ENCODE data around the gene DUSP7.
A peak's percentile ranks its signal among the peaks of the same experiment; 100 is the strongest.

Gene DUSP7

GRCh38 chr3:52067526-52067925, 11.2 kb upstream of the DUSP7 start:
- DNase-seq (ENCODE audit: low spot score), result no peak

- no peak for DNase-seq (ENCODE audit: low spot score)
Observed at GRCh38 chr3:52067046-52067445, 10.7 kb upstream of the DUSP7 start.

- DNase-seq (ENCODE audit: low spot score), result no peak
Observed at GRCh38 chr3:52065264-52065756, 8.9 kb upstream of the DUSP7 start.

- DNase-seq (ENCODE audit: low spot score), result no peak
Observed at GRCh38 chr3:52064561-52064960, 8.2 kb upstream of the DUSP7 start.

- no peak for DNase-seq (ENCODE audit: low spot score)
Observed at GRCh38 chr3:52063026-52063723, 6.8 kb upstream of the DUSP7 start.

- peak; percentile 21 for DNase-seq (ENCODE audit: low spot score)
Observed at GRCh38 chr3:52062505-52062904, 6.1 kb upstream of the DUSP7 start.

GRCh38 chr3:52061121-52061910, 4.9 kb upstream of the DUSP7 start:
- DNase-seq (ENCODE audit: low spot score), result no peak

- DNase-seq (ENCODE audit: low spot score), result no peak
Observed at GRCh38 chr3:52059781-52060180, 3.4 kb upstream of the DUSP7 start.

GRCh38 chr3:52057812-52058495, 1.6 kb upstream of the DUSP7 start:
- DNase-seq (ENCODE audit: low spot score), result no peak

GRCh38 chr3:52056968-52057811, 819 bp upstream of the DUSP7 start:
- DNase-seq (ENCODE audit: low spot score), result peak; percentile 100

GRCh38 chr3:52055537-52056351, 627 bp downstream of the DUSP7 start:
- peak; percentile 22 for DNase-seq (ENCODE audit: low spot score)

GRCh38 chr3:52054661-52055511, 1.5 kb downstream of the DUSP7 start:
- no peak for DNase-seq (ENCODE audit: low spot score)

GRCh38 chr3:52053307-52054304, 2.8 kb downstream of the DUSP7 start:
- peak; percentile 55 for DNase-seq (ENCODE audit: low spot score)

- peak; percentile 56 for DNase-seq (ENCODE audit: low spot score)
Observed at GRCh38 chr3:52052831-52053306, 3.5 kb downstream of the DUSP7 start.

GRCh38 chr3:52051444-52051843, 4.9 kb downstream of the DUSP7 start:
- no peak for DNase-seq (ENCODE audit: low spot score)

GRCh38 chr3:52050571-52050970, 5.8 kb downstream of the DUSP7 start:
- DNase-seq (ENCODE audit: low spot score), result no peak

- DNase-seq (ENCODE audit: low spot score), result no peak
Observed at GRCh38 chr3:52049503-52049902, 6.9 kb downstream of the DUSP7 start.

- DNase-seq (ENCODE audit: low spot score), result no peak
Observed at GRCh38 chr3:52047295-52047960, 8.9 kb downstream of the DUSP7 start.

Measured in CD4-positive, alpha-beta T cell treated with Interleukin-2 at 100 ng/mL for 4 hours (primary cell).